ENCODE measurements around the gene VDAC1.

- no peak for TF ChIP-seq REST (IDR thresholded peaks at IDR 0.05; ENCODE audit: low read depth)
- TF ChIP-seq EP300 (IDR thresholded peaks at IDR 0.05; ENCODE audit: borderline replicate concordance) = no peak
- TF ChIP-seq YY1 (IDR thresholded peaks at IDR 0.05; ENCODE audit: low read depth) = no peak
- TF ChIP-seq CEBPB (IDR thresholded peaks at IDR 0.05) = no peak
- TF ChIP-seq CREB1 (IDR thresholded peaks at IDR 0.05; ENCODE audit: low read depth) = no peak
- TF ChIP-seq ZBTB7A (IDR thresholded peaks at IDR 0.05; ENCODE audit: low read depth) = no peak
- TF ChIP-seq EGR1 (IDR thresholded peaks at IDR 0.05) = no peak
- TF ChIP-seq USF1 (IDR thresholded peaks at IDR 0.05) = no peak
- TF ChIP-seq MAX (IDR thresholded peaks at IDR 0.05) = no peak
- no peak for TF ChIP-seq RAD21 (IDR thresholded peaks at IDR 0.05; ENCODE audit: low read depth)
- no peak for TF ChIP-seq TCF12 (IDR thresholded peaks at IDR 0.05; ENCODE audit: low read depth)
- no peak for TF ChIP-seq TAF1 (IDR thresholded peaks at IDR 0.05; ENCODE audit: low read depth)
- TF ChIP-seq FOXM1 (IDR thresholded peaks at IDR 0.05; ENCODE audit: borderline replicate concordance, low read depth) = no peak
- no peak for TF ChIP-seq NFIC (IDR thresholded peaks at IDR 0.05)
Measured at GRCh38 chr5:133924221-133924920, 80.4 kb downstream of the VDAC1 start.
